GM08714 (cell line): Measurements from ENCODE around the gene ZNHIT6.
"Not testable (repeated sequence)": the region's sequence is repeated elsewhere in the genome, so short reads cannot be mapped to it uniquely, and the experiment has no call there.

Experiments used
- H3K4me3 ChIP-seq: fragments of 200-500 bp; sonication (Bioruptor generic); 2 replicates; pipeline ENCODE4 v1.5.1; 2014; ENCODE audit warnings: mild to moderate bottlenecking, low read length, inconsistent platforms
- ZNF274 ChIP-seq: IDR thresholded peaks from 2 replicates; pipeline ENCODE4 v1.6.1; 2012; ENCODE audit warnings: mild to moderate bottlenecking, low read depth, low read length

ZNHIT6 gene

GRCh38 chr1:85654066-85654782, 54.0 kb downstream of the ZNHIT6 start:
- no peak for TF ChIP-seq ZNF274
- no peak overlapping the region for H3K4me3 ChIP-seq

DNA sequence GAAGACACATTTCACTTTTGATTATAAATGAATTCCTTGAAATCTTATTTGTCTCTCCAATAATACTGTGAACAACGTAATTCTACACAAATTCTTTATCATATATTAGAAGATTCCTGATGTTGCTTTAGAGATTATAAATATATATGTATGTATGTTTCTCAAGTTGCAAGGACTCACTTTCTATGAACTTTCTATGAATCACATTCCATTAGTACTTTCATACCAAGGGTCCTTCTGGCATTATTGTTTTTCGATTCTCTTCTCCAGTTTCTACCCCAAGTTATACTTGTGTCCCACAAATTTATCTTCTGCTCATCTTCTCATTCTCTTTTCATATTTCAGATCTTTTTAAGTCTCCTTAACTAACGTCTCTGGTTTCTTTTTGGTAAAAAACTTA, 55.9 kb downstream of the ZNHIT6 start:
- TF ChIP-seq ZNF274 = no peak
- H3K4me3 ChIP-seq = no peak overlapping the region

- no peak overlapping the region for H3K4me3 ChIP-seq
- TF ChIP-seq ZNF274 = no peak
Observed at GRCh38 chr1:85650645-85651044, 57.6 kb downstream of the ZNHIT6 start.

- no peak for TF ChIP-seq ZNF274
- no peak overlapping the region for H3K4me3 ChIP-seq
Observed at GRCh38 chr1:85649591-85649990, 58.6 kb downstream of the ZNHIT6 start.

GRCh38 chr1:85641598-85642556, 66.4 kb downstream of the ZNHIT6 start:
- not testable (repeated sequence) for H3K4me3 ChIP-seq

GRCh38 chr1:85639920-85640319, 68.3 kb downstream of the ZNHIT6 start:
- H3K4me3 ChIP-seq = not testable (repeated sequence)

DNA sequence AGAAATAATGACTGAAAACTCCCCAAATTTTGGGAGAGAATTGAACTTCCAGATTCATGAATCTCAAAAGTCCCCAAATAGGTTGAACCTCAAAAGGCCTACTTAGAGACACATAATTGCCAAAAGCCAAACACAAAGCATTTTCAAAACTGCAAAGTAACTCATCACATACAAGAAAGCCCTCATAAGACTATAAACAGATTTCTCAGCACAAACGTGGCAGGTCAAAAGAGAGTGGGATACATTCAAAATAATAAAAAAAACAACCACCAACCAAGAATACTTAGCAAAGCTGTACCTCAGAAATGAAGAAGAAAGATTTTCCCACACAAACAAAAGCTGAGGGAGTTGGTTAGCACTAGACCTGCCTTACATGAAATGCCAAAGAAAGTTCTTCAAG, 69.8 kb downstream of the ZNHIT6 start:
- no peak for TF ChIP-seq ZNF274
- H3K4me3 ChIP-seq = no peak overlapping the region

- H3K4me3 ChIP-seq = no peak overlapping the region
- TF ChIP-seq ZNF274 = no peak
Observed at GRCh38 chr1:85630493-85630892, 77.7 kb downstream of the ZNHIT6 start.

DNA sequence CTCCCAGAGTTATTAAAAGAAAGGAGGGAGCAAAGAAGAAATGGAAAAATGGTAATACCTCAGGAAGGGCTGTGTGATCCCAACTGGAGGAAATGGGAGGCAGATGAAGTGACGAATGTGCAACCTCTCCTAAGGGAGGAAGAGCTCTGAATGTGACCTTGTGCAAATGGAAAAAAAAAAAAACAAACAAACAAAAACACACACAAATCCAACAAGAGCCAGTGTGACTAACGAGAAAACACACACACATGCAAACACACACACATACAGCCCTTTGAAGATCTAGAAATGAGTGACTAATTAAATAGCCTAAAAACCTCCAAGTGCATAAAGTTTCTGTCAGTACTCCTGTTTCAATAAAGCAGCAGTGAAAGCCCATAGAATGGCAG, 78.7 kb downstream of the ZNHIT6 start:
- H3K4me3 ChIP-seq = no peak overlapping the region
- no peak for TF ChIP-seq ZNF274

GRCh38 chr1:85628791-85629531, 79.3 kb downstream of the ZNHIT6 start:
- H3K4me3 ChIP-seq = no peak overlapping the region
- TF ChIP-seq ZNF274 = no peak

- no peak overlapping the region for H3K4me3 ChIP-seq
- no peak for TF ChIP-seq ZNF274
Observed at GRCh38 chr1:85626818-85627217, 81.4 kb downstream of the ZNHIT6 start.

GRCh38 chr1:85624361-85624760, 83.9 kb downstream of the ZNHIT6 start:
- no peak overlapping the region for H3K4me3 ChIP-seq
- no peak for TF ChIP-seq ZNF274

DNA sequence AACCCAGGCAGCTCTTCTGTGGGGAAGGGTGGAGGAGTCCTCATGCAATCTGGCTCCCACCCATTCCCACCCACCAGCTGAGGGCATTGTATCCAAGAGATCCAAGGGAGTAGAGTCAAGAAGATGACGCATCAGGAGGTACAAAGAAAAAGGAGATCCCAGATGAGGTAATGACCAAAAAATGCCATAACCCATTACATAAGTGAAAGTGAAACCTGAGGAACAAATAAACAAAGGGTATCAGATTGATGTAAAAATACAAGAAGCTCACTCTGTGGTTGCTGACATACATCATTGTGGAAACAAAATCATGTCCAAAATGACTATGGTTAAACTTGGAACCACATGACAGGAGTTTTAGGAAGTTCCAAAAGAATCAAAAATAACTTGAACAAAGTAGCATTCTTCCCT, 85.2 kb downstream of the ZNHIT6 start:
- TF ChIP-seq ZNF274 = no peak
- no peak overlapping the region for H3K4me3 ChIP-seq

DNA sequence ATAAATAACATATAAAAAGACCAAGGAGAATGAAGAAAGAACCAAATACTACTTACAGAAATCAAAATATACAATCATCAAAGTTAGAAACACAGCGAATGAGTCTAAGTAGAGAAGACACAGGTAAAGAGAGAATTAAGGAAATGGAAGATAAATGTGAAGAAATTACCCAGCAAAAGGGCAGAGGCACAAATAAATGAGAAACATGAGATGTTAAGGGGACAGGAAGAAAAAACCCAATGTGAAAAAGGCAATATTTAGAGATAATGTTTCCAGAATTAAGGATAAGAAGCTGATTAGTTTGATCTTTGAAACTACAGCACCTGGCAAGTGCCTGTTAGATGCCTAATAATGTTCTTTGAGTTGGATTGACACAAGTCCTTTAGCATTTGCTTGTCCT, 86.8 kb downstream of the ZNHIT6 start:
- no peak overlapping the region for H3K4me3 ChIP-seq
- TF ChIP-seq ZNF274 = no peak
